ENCODE data around the gene DDX60.
"Not testable (repeated sequence)": the region's sequence is repeated elsewhere in the genome, so short reads cannot be mapped to it uniquely, and the experiment has no call there.

DDX60 gene

GRCh38 chr4:168285850-168286249 is 32.7 kb downstream of the DDX60 start:
- not testable (repeated sequence) for DNase-seq

- no peak for DNase-seq
Measured at GRCh38 chr4:168279556-168279955, 39.0 kb downstream of the DDX60 start.

- no peak for DNase-seq
Measured at GRCh38 chr4:168275836-168276235, 42.7 kb downstream of the DDX60 start.

GRCh38 chr4:168274871-168275270 is 43.7 kb downstream of the DDX60 start:
- DNase-seq = no peak

GRCh38 chr4:168273838-168274237 is 44.7 kb downstream of the DDX60 start:
- no peak for DNase-seq

- DNase-seq = no peak
Measured at GRCh38 chr4:168272488-168272887, 46.1 kb downstream of the DDX60 start.

GRCh38 chr4:168269896-168270295 is 48.7 kb downstream of the DDX60 start:
- no peak for DNase-seq

- DNase-seq = no peak
Measured at GRCh38 chr4:168265327-168265726, 53.2 kb downstream of the DDX60 start.

- no peak for DNase-seq
Measured at GRCh38 chr4:168264903-168265302, 53.6 kb downstream of the DDX60 start.

GRCh38 chr4:168263039-168263438 is 55.5 kb downstream of the DDX60 start:
- no peak for DNase-seq

- no peak for DNase-seq
Measured at GRCh38 chr4:168259096-168259495, 59.5 kb downstream of the DDX60 start.

- DNase-seq = no peak
Measured at GRCh38 chr4:168257768-168258167, 60.8 kb downstream of the DDX60 start.

GRCh38 chr4:168248176-168248710 is 70.3 kb downstream of the DDX60 start:
- DNase-seq = no peak

GRCh38 chr4:168247603-168248002 is 70.9 kb downstream of the DDX60 start:
- no peak for DNase-seq

- no peak for DNase-seq
Measured at GRCh38 chr4:168241953-168242352, 76.6 kb downstream of the DDX60 start.

GRCh38 chr4:168240821-168241220 is 77.7 kb downstream of the DDX60 start:
- DNase-seq = no peak

GRCh38 chr4:168221301-168221700 is 97.3 kb downstream of the DDX60 start:
- no peak for DNase-seq

GRCh38 chr4:168220893-168221292 is 97.7 kb downstream of the DDX60 start:
- DNase-seq = no peak

- no peak for DNase-seq
Measured at GRCh38 chr4:168218645-168219044, 99.9 kb downstream of the DDX60 start.

- DNase-seq = not testable (repeated sequence)
Measured at GRCh38 chr4:168213511-168213910, 105.0 kb downstream of the DDX60 start.

- DNase-seq = no peak
Measured at GRCh38 chr4:168212656-168213055, 105.9 kb downstream of the DDX60 start.

GRCh38 chr4:168208957-168209614 is 109.5 kb downstream of the DDX60 start:
- no peak for DNase-seq

- DNase-seq = no peak
Measured at GRCh38 chr4:168203233-168203911, 115.2 kb downstream of the DDX60 start.

- DNase-seq = no peak
Measured at GRCh38 chr4:168200685-168201084, 117.9 kb downstream of the DDX60 start.

All from NCI-H1048 (cell line).